Mammary microvascular endothelial cell (primary cell): ENCODE results near the gene C2. TPM values are rescaled to one million over a fixed set of nuclear protein-coding genes. Genes with fewer than 3 reads are reported as not detected.

Source experiments
- total RNA-seq: library from RNA; depleted of rRNA; stranded (reverse); fragments of >200 nt; gene quantifications from 2 replicates; pipeline ENCODE4 v1.2.3, GENCODE V29; 2015

The C2 gene
- total RNA-seq: not detected in 2 replicates

DNA sequence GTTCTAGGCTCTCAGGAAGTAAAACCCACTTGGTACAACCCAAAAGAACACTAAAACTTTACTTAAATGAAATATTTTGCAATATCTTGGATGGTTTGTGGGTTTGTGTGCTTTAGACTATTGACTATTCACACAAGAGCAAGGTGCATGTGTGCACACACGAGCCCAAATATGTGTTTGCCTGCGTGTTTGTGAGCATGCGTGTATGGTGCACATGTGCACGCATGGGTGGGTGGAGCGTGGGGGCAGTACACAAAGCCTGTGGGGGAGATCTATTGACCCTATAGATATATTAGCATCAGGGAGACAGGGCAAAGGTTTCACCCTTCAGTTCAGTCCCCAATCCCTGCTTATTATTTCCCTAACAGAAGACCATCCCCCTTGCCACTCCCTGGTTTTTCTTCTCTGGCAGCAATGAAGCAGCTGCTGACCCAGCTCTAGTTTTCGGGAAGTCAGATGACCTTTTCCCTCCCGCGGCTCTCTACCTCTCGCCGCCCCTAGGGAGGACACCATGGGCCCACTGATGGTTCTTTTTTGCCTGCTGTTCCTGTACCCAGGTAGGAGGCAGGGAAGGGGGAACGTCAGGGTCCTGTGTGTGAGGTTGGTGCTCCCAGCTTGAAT, at the start of gene C2:
Gene C2, plus strand, starts transcription at position 476 of the 621 bp plus-strand sequence. Its CDS starts 36 bp downstream, at position 512.

DNA sequence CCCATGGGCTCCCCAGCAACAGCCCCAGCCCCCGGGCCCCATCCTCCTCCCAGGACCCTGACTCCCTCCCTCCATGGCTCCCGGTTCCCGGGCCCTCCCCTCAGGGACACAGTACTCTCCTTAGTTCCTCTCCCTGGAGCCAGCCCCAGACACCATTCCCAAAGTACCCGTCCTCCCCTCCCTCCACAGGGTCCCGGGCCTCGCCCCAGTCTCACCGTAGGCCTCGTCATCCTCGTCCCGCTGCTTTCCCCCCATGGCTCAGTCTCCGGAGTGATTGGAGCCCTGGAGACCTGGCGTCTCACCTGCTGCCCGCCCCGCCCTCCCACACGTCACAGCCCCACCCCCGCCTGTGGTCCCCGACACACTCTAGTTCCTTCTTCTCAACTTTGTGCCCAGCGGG, 48.8 kb upstream of the C2 start, which contains the start of gene SLC44A4:
Gene SLC44A4, minus strand, starts transcription at position 272 of the 400 bp plus-strand sequence. Its CDS starts 17 bp downstream, at position 255.

GRCh38 chr6:31897612-31898382, 29.7 kb upstream of the C2 start, which contains the start of gene EHMT2:
EHMT2 (minus strand) TSS chr6:31897698; CDS start chr6:31897677, 21 bp downstream.

GRCh38 chr6:31901953-31902643, 25.4 kb upstream of the C2 start, which contains the start of gene ZBTB12:
ZBTB12 (minus strand) TSS chr6:31902086; CDS start chr6:31901305, 781 bp downstream.

DNA sequence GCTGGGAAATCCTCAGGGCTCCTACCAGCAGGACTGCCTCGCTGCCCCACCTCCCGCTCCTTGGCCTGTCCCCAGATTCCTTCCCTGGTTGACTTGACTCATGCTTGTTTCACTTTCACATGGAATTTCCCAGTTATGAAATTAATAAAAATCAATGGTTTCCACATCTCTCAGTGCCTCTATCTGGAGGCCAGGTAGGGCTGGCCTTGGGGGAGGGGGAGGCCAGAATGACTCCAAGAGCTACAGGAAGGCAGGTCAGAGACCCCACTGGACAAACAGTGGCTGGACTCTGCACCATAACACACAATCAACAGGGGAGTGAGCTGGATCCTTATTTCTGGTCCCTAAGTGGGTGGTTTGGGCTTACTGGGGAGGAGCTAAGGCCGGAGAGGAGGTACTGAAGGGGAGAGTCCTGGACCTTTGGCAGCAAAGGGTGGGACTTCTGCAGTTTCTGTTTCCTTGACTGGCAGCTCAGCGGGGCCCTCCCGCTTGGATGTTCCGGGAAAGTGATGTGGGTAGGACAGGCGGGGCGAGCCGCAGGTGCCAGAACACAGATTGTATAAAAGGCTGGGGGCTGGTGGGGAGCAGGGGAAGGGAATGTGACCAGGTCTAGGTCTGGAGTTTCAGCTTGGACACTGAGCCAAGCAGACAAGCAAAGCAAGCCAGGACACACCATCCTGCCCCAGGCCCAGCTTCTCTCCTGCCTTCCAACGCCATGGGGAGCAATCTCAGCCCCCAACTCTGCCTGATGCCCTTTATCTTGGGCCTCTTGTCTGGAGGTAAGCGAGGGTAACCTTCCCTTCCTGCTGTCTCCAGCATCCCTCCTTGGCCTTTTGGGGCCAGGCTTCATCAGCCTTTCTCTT, 18.2 kb downstream of the C2 start, which contains the start of gene CFB:
Gene CFB, plus strand, starts transcription at position 589 of the 863 bp plus-strand sequence. Its CDS starts 127 bp downstream, at position 716.

GRCh38 chr6:31958741-31959739, 31.5 kb downstream of the C2 start, which contains the start of the genes NELFE and SKIC2:
NELFE (minus strand) TSS chr6:31958971; CDS start chr6:31958446, 525 bp downstream.
SKIC2 (plus strand) TSS chr6:31959175; CDS start chr6:31959193, 18 bp downstream.

DNA sequence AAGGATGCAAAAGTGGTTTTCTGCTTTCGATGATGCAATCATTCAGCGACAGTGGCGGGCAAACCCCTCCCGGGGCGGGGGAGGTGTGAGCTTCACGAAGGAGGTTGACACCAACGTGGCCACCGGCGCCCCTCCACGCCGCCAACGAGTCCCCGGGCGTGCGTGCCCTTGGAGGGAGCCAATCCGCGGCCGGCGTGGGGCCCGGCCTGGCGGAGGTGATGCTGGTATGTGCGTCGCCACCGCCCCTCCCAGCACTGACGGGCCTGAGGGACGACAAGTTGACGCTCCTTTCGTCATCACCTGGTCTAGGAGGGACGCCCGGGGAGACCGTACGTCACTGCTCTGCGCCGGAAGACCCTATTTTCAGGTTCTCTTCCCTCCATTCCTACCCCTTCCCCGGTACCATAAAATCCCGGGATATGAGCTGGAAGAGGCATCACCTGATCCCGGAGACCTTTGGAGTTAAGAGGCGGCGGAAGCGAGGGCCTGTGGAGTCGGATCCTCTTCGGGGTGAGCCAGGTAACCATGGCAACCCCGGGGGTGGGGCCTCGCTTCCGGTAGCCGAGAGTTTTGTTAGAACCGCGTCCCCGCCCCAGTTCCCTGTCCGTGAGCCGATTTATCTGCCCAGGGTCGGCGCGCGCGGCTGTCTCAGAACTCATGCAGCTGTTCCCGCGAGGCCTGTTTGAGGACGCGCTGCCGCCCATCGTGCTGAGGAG, 44.6 kb downstream of the C2 start, which contains the start of gene DXO:
Gene DXO, minus strand, starts transcription at position 146 of the 716 bp plus-strand sequence. CDS start 463 bp downstream, outside the sequence.

DNA sequence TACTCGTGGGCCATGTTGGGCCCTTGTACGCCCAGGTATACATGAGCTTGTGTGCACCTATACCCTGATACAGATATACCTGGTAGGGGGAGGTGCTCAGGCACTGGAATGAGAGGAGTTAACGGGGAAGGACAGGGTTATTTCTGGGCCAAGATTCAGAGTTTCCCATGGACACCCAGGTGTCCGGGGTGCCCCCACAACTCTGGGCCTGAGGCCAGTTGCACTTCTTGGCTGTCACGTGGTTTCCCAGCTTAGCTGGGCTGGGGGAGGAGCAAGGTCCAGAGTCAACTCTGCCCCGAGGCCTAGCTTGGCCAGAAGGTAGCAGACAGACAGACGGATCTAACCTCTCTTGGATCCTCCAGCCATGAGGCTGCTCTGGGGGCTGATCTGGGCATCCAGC, 54.2 kb downstream of the C2 start, which contains the start of gene C4A:
Gene C4A, plus strand, starts transcription at position 314 of the 400 bp plus-strand sequence. Its CDS starts 51 bp downstream, at position 365.

Other genes with a start within 250 kb of the C2 start
- gene LY6G5C, start 246.7 kb upstream of the C2 start, total RNA-seq: 2.5 and 3.3 TPM in 2 replicates
- 36.2 and 38.2 TPM in 2 replicates for gene ABHD16A, start 224.4 kb upstream of the C2 start, total RNA-seq
- gene LY6G6F, start 220.9 kb upstream of the C2 start, total RNA-seq: not detected in 2 replicates
- not detected in 2 replicates for gene LY6G6D, start 212.4 kb upstream of the C2 start, total RNA-seq
- gene LY6G6C, start 206.0 kb upstream of the C2 start, total RNA-seq: not detected in 2 replicates
- gene MPIG6B, start 204.3 kb upstream of the C2 start, total RNA-seq: not detected in 2 replicates
- 90.3 and 106 TPM in 2 replicates for gene DDAH2, start 198.4 kb upstream of the C2 start, total RNA-seq
- gene CLIC1, start 191.2 kb upstream of the C2 start, total RNA-seq: 1,055 and 1,092 TPM in 2 replicates
- gene MSH5, start 187.7 kb upstream of the C2 start, total RNA-seq: 8.3 and 14.5 TPM in 2 replicates
- gene SAPCD1, start 165.1 kb upstream of the C2 start, total RNA-seq: 0.67 and 1.7 TPM in 2 replicates
- 0.49 and 1.6 TPM in 2 replicates for gene VWA7, start 150.4 kb upstream of the C2 start, total RNA-seq
- gene VARS1, start 132.0 kb upstream of the C2 start, total RNA-seq: 102 and 107 TPM in 2 replicates
- gene LSM2, start 120.8 kb upstream of the C2 start, total RNA-seq: 117 and 140 TPM in 2 replicates
- gene HSPA1L, start 112.4 kb upstream of the C2 start, total RNA-seq: 0.33 and 0.39 TPM in 2 replicates
- gene HSPA1A, start 112.2 kb upstream of the C2 start, total RNA-seq: 158 and 167 TPM in 2 replicates
- gene HSPA1B, start 100.0 kb upstream of the C2 start, total RNA-seq: 110 and 126 TPM in 2 replicates
- gene NEU1, start 64.9 kb upstream of the C2 start, total RNA-seq: 96.4 and 102 TPM in 2 replicates
- gene SLC44A4, start 48.7 kb upstream of the C2 start, total RNA-seq: 0.30 and 0.33 TPM in 2 replicates
- gene EHMT2, start 30.0 kb upstream of the C2 start, total RNA-seq: 35.4 and 39.2 TPM in 2 replicates
- 0.53 and 0.54 TPM in 2 replicates for gene ZBTB12, start 25.6 kb upstream of the C2 start, total RNA-seq
- 3.9 and 7.0 TPM in 2 replicates for gene CFB, start 18.4 kb downstream of the C2 start, total RNA-seq
- gene NELFE, start 31.3 kb downstream of the C2 start, total RNA-seq: 99.5 and 101 TPM in 2 replicates
- gene SKIC2, start 31.5 kb downstream of the C2 start, total RNA-seq: 38.9 and 44.7 TPM in 2 replicates
- 18.7 and 22.7 TPM in 2 replicates for gene DXO, start 44.4 kb downstream of the C2 start, total RNA-seq
- gene C4A, start 54.3 kb downstream of the C2 start, total RNA-seq: 0.53 and 1.3 TPM in 2 replicates
- gene C4B, start 87.1 kb downstream of the C2 start, total RNA-seq: 0.33 and 1.6 TPM in 2 replicates
- gene CYP21A2, start 110.7 kb downstream of the C2 start, total RNA-seq: not detected in 2 replicates
- 2.5 and 3.3 TPM in 2 replicates for gene TNXB, start 181.6 kb downstream of the C2 start, total RNA-seq
- gene ATF6B, start 200.5 kb downstream of the C2 start, total RNA-seq: 21.3 and 27.2 TPM in 2 replicates
- gene FKBPL, start 202.6 kb downstream of the C2 start, total RNA-seq: 3.3 and 5.1 TPM in 2 replicates
- not detected in 2 replicates for gene PRRT1, start 224.2 kb downstream of the C2 start, total RNA-seq
- 14.4 and 22.5 TPM in 2 replicates for gene PPT2, start 226.4 kb downstream of the C2 start, total RNA-seq
- 1.5 and 2.3 TPM in 2 replicates for gene EGFL8, start 236.9 kb downstream of the C2 start, total RNA-seq
- 29.4 and 31.0 TPM in 2 replicates for gene AGPAT1, start 248.4 kb downstream of the C2 start, total RNA-seq